NCI-H2107 (cell line): Measurements from ENCODE around the gene VAV2.

Experiments used
- DNase-seq: peaks from one replicate; lab custom pipeline; 2025; lab: John Stamatoyannopoulos, UW

VAV2 gene

DNA sequence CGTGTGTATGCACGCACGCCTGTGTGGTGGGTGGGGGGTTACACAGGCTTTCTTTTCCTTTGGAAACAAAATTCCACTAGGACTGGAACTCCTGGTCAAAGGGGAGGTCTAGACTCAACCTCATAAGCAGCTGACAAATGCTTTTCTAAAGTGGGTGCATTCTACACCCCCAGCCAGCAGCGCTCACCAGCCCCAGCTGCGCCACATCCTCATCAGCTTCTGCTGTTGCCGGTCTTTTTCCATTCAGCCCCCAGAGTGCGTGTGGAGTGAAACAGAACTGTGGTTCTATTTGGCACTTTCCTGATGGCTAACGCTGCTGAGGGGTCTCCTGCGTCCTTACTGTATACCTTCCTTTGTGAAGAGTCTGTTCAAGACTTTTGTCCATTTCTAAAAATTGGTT, 176.3 kb downstream of the VAV2 start:
- no peak for DNase-seq

DNA sequence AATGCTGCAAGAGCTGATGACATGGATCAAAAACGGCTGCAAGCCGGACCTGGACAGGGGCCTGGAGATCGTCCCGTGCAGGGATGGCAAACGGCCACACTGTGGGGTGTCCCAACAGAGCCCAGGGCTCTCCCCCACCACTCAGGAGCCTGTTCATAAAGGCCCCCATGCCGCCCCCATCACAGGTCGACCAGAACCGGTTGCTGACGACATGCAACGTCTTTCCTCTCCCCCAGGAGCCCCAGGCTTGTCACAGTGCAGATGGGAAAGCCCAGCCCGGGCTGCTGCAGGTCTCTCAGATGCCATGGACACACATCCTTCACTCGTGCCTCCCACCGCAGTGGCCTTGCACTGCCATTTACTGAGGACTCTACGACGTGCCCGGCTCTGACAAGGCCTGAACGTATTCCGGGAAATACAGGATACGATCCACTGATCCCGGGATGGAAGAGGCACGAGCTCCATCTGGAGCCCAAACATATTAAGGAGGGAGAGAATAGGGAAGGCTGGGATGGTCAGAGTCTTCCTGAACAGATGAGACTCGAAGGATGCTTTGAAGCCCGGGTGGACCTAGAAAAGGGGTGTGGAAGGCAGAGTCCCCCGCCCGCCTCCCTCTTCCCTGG, 177.4 kb downstream of the VAV2 start:
- no peak for DNase-seq

DNA sequence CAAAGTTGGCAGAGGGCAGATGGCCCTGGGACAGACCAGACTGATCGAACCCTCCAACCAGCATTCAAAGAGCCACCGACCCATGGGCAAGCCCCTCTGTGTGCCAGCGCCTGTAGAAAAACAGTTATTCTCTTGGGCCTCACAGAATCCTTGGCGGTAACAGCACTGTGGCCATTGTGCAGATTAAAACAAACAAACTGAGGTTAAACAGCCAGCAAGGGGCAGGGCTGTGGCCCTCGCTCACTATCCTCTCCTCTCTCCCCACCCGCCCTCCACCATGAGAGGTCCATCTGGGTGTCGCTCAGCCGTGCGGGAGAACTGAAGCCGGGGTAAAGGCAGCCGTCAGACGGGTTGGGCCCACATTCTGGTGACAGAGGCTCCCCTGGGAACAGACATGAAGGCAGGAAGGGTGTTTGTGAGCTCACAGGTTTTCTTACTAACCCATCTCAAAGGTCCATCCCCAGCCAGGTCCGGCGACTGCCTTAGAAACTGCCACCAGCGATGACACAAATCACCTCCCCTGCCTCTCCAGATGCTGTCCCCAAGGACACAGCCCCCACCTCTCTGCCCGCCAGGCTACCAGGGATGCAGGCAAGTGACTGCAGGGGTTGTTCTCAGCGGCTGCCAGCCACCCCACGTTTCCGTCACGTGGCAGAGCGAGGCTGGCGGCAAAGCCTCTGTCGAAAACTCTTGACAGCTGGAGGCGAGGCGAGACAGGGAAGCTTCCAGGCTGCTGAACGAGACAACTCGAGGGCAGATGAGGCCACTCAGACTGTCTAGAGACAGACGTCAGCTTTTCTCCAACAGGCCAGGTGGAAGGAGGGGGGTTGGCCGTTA, 178.2 kb downstream of the VAV2 start:
- DNase-seq, result no peak

DNA sequence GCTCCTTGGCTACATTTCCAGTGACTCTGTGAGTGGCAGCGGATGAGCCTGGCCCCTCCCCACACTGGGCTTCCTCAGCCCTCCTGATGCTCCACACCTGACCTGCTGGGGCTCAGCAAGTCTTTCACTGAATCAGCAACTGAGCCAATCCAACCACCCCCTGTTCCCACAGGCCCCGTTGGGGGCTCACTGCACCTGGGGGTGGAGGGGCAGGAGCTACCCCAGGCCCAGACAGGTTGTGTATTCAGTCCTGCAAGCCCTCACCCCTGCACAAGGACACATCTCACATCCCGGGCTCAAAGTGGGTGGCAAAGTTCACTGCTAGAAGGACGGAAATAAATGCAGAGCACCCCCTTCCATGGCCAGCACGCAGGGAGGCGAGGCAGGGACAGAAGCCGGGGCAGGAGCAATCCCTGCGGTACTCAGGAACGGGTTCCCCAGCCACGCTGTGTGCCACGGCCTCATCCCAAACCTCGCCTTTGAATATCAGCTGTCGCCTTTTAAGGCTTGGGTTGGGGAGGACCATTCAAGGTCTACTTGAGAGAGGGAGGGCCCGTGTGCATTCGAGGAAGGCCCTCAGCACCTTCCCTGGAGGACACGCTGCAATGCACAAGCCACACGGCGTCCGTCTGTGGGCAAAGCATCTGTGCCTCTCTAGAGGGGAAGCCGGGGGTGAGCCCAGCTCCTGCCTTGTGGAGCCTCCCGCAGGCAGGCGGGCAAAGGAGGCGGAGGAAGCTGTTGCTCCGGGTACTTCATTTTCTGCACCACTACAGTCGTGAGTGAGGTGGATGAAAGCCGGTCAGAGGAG, 179.0 kb downstream of the VAV2 start:
- no peak for DNase-seq

DNA sequence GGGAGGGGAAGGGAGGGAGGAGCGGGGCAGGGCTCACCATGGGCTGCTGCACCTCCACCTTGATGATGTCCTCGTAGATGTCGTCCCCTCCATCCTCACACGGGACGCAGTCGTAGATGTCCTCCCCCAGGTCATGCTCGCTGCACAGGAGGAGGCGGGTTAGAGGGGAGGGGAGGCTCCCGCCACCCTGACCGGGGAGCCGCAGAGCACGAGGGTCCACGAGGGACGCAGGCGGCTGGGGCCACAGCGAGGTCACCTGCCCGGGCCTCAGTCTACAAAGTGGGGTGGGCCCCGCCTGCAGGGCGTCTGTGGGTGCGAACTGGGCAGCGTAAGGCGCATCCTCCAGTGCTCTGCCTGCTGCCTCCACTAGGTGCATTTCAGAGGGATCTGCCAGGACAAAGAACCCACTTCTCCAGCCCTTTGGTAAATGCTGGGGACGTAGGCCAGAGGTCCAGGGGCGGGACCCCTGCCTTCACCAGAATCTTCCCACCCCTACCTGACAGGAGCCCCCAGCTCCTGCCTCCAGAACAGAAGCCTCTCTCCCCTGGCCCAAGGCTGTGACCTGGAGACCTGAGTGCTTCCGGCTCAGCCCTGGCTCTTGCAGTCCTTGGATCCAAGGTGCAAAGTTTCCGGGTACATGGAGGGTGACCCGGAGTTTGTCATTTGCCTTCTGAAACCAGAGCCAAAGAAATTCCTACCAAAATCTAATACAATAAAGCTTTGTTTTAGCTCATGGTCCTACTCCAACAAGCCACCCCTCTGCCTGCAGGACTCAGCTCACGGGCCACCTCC, 179.9 kb downstream of the VAV2 start:
- no peak for DNase-seq

DNA sequence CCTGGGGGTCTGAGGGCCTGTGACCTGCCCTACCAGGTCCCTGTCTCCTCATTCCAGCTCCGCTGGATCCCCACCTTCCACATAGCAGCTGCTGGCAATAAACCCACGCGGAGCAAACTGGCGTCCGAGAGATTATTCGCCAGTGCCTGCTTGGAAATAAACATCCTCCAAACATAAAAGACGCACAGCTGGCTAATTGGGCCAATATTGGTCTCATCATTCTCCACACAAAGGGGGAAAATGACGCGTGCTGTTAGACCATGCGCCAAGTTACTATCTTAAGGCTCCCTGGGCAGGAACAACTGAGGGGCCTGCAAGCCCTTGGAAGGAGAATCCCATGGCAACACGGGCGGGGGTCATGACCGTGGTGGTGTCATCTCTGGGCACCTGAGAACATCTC, 180.7 kb downstream of the VAV2 start:
- no peak for DNase-seq

DNA sequence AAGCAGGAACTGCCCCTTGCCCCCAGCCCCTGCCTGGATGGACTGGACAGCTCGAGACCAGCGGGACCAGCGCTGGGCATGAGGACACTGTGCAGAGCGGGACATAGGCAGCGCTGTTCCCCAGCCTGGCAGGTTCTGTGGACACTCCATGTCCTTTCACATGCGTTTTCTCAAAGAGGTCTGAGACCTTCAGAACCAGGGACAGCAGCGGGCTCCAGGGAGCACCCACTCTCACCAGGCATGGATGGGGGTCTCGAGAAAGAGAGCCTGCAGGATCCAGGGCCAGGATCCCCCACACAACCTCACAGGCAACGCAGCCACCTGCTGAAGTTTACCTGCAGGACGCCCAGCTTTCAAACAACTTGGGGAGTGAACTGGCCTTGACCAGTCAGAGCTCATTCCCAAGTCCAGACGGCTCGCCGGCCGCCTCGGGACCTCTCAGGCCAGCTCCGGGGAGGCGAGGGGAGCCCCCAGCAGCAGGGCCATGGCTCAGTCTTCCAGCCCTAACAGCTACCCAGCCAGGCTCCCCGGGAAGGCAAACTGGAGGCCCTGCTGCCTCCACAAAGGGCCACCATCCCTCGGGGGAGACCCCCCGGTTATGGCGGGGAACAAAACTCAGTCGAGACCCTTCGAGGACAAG, 181.4 kb downstream of the VAV2 start:
- no peak for DNase-seq

DNA sequence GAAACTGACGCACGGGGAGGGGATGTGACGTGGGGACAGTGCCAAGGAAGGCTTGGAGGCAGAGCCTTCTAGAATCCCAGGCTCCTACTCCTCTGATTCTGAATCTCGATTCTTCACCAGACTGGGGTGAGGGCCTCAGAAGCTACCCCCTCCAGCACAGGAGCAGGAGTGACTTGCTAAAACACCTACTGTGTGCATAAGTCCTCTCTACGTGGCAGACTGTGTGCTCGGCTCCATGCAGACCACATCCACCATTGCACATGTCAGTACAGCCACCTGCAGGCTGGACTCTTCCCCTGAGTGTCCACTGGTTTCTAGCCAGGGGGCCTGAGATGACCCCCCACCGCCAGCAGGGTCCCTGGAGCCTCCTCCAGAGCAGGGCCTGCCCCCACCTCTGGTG, 182.8 kb downstream of the VAV2 start:
- no peak for DNase-seq

DNA sequence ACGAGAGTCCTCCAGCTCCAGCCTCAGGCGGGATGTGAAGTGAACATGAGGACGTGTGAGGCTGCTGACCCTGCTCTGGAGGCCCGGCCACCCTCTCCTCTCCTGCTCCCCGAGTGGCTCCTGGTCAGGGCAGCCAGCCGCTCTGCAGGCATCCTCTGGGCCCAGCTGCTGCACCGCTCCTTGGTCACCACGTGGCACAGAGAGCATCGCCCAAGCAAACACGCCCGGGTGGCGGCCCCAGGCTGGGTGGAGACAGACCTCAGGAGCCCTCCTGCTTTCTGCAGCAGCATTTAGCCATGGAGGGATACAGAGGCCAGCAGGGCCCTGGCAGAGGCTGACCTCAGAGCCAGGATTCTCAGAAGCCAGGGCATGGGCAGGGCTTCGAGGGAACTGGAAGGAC, 184.3 kb downstream of the VAV2 start:
- DNase-seq, result no peak

DNA sequence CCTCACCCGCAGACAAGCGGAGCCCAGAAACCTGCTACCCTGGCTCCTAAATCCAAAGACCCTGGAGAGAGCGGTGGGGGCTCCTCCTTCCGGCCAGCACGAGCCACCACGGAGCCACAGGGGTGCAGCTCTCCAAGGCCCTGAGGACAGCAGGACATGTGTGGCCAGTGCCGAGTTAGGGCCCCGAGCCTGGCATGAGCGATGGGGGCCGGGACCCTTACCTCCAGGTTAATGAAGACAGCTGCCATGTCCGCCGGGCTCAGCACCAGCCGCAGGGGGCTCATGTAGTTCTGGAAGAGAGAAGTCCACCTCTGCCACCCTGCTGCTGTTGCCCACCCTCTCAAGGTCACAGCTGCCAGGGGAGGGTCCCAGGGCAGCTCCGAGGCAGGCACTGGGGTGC, 185.1 kb downstream of the VAV2 start:
- DNase-seq, result no peak

DNA sequence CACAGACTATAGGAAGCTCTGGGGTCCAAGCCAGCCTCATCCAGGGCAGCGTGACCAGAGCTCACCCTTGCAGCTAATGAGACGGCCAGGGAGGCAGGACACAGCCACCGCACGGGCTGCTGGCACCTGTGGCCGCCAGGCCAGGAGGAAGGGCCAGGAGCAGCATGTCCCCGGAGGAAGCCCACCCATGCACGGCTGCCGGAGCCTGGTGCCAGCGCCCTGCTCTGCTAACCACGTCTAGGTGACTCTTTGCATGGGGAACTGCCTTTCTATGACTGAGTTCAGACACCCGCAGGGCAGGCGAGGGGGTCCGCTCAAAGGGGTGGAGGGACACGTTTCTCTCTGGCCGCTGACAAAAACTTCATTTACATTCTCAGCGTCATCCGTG, 185.5 kb downstream of the VAV2 start:
- no peak for DNase-seq

DNA sequence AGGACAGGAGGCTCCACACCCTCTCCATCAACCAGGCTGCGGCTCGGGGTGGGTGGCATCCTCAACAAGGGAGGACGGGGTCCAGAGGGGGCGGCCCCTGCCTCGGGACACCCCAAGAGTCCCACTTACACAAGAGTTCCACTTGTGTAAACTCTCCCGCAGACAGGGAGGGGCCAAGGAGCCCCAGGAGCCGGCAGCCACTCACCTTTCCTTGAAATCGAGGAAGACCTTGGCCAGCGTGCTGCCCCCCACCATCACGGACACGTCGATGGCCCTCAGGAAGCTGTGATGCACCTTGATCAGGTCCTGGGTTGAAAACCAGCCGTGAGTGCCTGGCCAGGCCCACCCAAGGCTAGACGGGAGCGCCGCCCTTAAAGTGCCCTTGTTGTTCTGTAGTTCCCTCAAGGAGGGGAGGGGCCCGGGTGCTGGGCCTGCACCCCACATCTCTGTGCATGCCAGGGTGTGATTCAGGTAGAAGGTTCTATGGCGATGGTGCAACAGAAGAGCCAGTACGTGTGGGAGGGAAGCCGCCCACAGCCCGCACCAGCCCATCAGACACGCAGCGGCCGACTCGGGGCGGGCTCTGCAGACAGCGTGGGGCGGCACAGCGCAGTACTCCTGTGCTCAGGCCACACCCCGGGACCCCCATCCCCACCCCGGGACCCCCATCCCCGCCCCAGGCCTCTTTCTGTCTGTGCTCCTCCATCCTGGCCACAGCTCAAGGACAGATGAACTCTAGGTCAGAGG, 186.1 kb downstream of the VAV2 start:
- no peak for DNase-seq

DNA sequence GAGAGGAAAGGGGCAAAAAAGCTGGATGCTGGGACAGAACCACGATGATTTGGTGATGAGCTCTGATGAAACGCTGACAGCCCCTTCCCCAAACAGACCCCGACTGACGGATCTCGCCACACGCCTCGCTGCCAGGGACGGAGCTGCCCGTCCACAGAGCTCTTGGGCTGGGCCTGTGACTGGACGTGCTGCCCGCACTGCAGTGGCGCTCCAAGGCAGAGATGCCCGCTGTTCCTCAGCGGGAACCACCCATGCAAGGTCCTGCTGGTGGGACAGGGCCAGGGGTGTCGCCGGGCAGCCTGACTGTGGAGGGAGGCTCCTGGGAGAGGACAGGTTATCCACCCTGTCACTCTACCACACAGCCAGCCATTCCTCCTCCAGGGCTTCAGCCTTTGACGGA, 187.9 kb downstream of the VAV2 start:
- no peak for DNase-seq

DNA sequence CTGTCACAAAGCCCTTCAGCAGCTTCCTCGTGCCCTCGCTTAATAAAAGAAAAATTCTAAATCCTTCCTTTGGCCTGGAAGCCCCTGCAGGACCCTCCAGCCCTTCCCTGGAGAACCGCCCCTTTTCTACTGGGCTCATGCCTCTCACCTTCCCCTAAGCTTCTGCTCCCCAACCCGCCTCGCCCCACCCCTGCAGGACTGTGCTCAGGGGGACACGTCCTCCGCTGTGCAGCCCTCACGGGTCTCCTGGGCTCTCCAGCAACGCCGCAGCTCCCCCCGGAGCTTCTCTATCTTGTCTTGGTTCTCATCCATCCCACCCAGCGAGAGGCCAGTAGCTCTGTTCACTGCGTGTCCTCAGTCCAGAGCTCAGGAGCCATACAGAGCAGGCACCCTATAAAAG, 188.4 kb downstream of the VAV2 start:
- DNase-seq, result no peak

DNA sequence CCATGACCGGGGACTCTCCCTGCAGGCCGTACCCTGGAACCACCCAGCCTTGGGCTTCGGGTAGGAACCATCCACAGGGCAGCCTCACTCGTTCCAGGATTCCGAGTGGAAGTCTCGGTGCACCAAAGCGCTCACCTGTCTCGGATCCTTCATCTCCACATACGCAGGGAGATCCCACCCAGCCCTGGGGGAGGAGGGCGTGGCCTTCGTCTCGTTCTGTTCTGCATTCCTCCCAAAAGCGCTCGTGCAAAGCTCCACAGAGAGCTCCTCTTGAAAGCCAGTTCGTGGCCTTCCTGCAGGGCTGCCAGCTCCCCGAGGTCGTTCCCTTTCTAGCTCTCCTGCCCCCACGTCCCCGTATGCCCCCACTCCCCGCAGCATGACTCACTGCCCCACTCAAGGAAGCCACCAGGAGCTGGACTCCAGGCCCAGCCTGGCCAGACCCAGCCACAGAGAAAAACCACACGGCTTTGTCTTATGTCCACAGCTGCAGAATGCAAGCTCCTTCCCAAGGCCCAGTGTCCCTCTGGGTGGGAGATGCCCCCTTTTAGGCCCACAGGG, 189.0 kb downstream of the VAV2 start:
- DNase-seq, result no peak

DNA sequence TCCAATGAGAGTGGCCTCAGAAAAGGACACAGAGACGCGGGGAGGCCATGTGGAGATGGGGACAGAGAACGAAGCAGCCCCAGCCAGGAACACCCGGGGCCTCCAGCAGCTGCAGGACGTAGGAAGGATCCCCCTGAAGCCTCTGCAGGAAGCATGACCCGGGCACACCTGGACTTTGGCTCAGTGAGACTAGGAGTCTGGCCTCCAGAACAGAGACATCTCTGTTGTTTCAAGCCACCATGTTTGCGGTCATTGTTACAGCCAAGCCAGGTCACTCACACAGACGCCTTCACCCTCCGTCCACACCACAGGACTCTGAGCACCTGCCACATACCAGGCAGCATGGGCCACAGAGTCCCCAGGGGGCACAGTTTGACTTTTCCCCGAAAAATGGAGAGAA, 190.4 kb downstream of the VAV2 start:
- no peak for DNase-seq

DNA sequence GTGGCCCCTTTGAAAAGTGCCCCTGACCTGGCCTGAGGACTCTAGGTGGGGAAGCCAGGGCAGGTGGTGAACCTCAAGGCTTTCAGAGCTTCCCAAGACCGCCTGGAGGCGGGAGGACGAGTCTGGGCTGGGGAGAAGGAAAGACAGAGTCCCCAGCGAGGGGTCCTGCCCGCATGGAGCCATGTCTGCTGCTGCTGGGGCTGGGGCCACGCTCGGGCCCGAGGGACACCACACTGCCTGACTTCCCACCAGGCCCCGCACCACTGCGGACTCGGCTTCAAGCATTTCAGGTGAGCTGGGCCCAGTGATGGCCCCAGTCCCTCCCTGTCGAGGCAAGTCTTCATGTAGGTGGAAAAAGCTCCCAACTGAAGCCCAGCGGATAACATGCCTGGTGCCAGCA, 191.9 kb downstream of the VAV2 start:
- no peak for DNase-seq

DNA sequence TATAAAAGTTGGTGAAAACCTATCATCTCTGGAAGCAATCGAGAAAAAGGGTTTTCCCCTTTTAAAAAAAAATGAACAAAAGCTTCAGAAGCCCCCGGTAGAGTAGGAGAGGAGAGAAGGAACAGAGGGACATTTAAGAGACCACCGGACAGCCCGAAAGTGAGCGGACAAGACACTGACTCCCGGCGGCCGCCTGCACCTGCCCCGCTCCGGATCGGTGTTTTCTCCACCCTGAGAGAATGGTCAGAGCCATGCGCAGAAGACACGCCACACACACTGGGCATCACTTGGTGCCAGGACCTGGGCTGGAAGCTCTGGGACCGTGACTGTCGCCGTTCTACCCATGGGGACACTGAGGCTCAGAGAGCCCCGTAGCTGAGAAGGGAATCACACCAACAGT, 192.4 kb downstream of the VAV2 start:
- DNase-seq, result no peak

DNA sequence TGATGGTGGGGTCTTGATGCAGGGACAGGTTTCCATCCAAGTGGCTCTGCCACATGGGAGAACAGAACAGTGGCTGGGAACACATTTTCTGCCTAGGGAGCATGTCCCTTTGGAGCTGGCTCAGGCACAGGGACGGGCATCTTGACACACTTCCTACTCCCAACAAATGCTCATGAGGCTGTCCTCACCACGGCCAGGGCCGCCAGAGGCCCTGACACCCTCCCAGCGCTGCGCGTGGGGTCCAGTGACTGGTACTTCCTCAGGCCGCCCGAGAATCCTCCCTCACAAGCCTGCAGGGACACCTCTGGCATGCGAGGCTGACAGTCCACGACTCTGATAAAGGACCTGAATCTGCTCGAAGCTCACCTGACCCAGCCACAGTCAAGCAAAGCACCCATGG, 193.0 kb downstream of the VAV2 start:
- no peak for DNase-seq

DNA sequence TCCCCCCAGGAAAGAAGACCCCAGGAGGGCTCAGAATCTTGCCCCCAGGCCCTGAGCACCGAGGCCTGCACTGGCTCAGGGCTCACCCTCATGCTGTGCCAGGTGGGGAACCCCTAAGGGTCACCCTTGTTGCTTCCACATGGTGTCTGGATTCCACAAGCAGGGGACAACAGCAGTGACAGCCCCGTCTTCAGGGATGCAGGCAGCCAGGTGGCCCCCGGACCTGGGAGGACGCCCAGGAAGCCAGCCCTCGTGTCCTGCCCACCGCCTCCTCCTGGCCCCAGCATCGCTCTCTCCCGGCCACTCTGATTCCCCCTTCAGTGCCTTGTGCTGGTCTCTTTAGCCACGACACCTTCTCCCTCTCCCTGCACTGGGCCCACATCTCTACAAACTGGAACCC, 194.0 kb downstream of the VAV2 start:
- DNase-seq, result no peak
